Transverse colon (tissue), 4 donors: ENCODE measurements around the gene GLT8D2. TPM values are rescaled to one million over a fixed set of nuclear protein-coding genes. Genes with fewer than 3 reads are reported as not detected.

Experiments
- DNase-seq: peaks from one replicate; pipeline ENCODE4 v3.0.0-alpha.2; 2019
- H3K27ac ChIP-seq, 4 donors: fragments of 200-600 bp; sonication (generic); 2 replicates each; pipeline ENCODE4 v1.5.1; 2016 to 2018; ENCODE audit warnings: inconsistent platforms in 4 of 4
- H3K27me3 ChIP-seq: fragments of 200-600 bp; sonication (generic); 2 replicates; pipeline ENCODE4 v1.5.1; 2017; ENCODE audit warnings: inconsistent platforms
- H3K36me3 ChIP-seq, 4 donors: fragments of 200-600 bp; sonication (generic); 2 replicates each; pipeline ENCODE4 v1.5.1; 2017 to 2019; ENCODE audit warnings: inconsistent platforms in 4 of 4
- H3K4me1 ChIP-seq, 4 donors: fragments of 200-600 bp; sonication (generic); 2 replicates each; pipeline ENCODE4 v1.5.1; 2017 to 2020; ENCODE audit warnings: inconsistent platforms in 4 of 4
- H3K4me3 ChIP-seq, 4 donors: fragments of 200-600 bp; sonication (generic); 1 replicate in 1 of 4; 2 replicates in 3 of 4; pipeline versions ENCODE4 v1.5.1 to v1.6.1; 2017 to 2019; ENCODE audit warnings: inconsistent platforms in 4 of 4
- H3K9me3 ChIP-seq, 2 donors: fragments of 200-600 bp; sonication (generic); 2 replicates each; pipeline ENCODE4 v1.5.1; 2017 to 2019; ENCODE audit warnings: inconsistent platforms in 2 of 2
- CTCF ChIP-seq, 5 experiments: fragments of 200-600 bp in 3 of 5; fragments of 450-650 bp in 2 of 5; sonication (generic) in 3 of 5; IDR thresholded peaks; 1 replicate in 2 of 5; 2 replicates in 3 of 5; pipeline ENCODE4 v1.5.1; 2016 to 2017; ENCODE audit warnings: antibody characterized with exemption in 5 of 5, inconsistent platforms in 3 of 5, mild to moderate bottlenecking in 2 of 5, moderate library complexity in 1 of 5
- EP300 ChIP-seq: sonication (generic); formaldehyde crosslinking; IDR thresholded peaks from one replicate; pipeline ENCODE4 v1.6.1; 2017; ENCODE audit warnings: antibody characterized with exemption, low read depth
- POLR2A ChIP-seq: fragments of 450-650 bp; IDR thresholded peaks from one replicate; pipeline ENCODE4 v1.6.1; 2016; ENCODE audit warnings: antibody characterized with exemption, mild to moderate bottlenecking, moderate library complexity
- POLR2AphosphoS5 ChIP-seq, 3 donors: sonication (generic); formaldehyde crosslinking; IDR thresholded peaks; one replicate each; pipeline ENCODE4 v1.6.1; 2016; ENCODE audit warnings: antibody characterized with exemption in 3 of 3
- WGBS, 2 donors: methylation state at CpG; one replicate each; pipeline ENCODE4 v1.1.5; 2018; ENCODE audit warnings: low coverage in 1 of 2; 5-methylcytosine and 5-hydroxymethylcytosine counted together
- in situ Hi-C, 4 donors: fragments of 200-750 bp; cut with MboI; loops; one replicate each; pipeline versions ENCODE4 v1.15.0 to v1.15.1; 2017; ENCODE audit warnings: low sequenced_read_pairs in 3 of 4, low pct_ligation_motif_present in 1 of 4, low pct_unique_long_range_greater_than_20kb in 1 of 4
- intact Hi-C: fragments of 100-400 bp; cut with DNase I; formaldehyde crosslinking; loops from one replicate; pipeline ENCODE4 v1.15.1; 2023; ENCODE audit warnings: low total_unique reads
- total RNA-seq, 4 donors: library from RNA; depleted of rRNA; stranded (reverse); fragments of >200 nt; gene quantifications; one replicate each; pipeline ENCODE4 v1.1.0, GENCODE V29; 2016

The GLT8D2 gene
- total RNA-seq, 4 donors from 2014 or later = 1.1 to 21.3 (median 3.8) TPM

GRCh38 chr12:103994235-103994634, 55.8 kb downstream of the GLT8D2 start:
- H3K27ac ChIP-seq = no peak overlapping the region
- no peaks in the 10 kb centered on the region for H3K9me3 ChIP-seq
- in situ Hi-C loops (no loop called here), intact Hi-C loops (no loop called here)
- no peak overlapping the region for H3K4me3 ChIP-seq
- H3K27me3 ChIP-seq = no peaks in the 10 kb centered on the region
- H3K36me3 ChIP-seq = peaks cover 0 to 4% (median 0%) of the 10 kb centered on the region in 4 donors
- DNase-seq = no peak
- WGBS, 2 donors = 84 to 86% methylated on average over 3 to 4 of the region's 4 CpGs
- H3K4me1 ChIP-seq = no peaks in the 10 kb centered on the region
- TF ChIP-seq POLR2AphosphoS5 (IDR thresholded peaks at IDR 0.05) (no peak), POLR2A (no peak), CTCF (IDR thresholded peaks at IDR 0.05) (no peak), EP300 (no peak)

GRCh38 chr12:103986829-103987228, 63.2 kb downstream of the GLT8D2 start:
- in situ Hi-C loops = no loop called here
- intact Hi-C loops = no loop called here
- Histone ChIP-seq H3K27me3 (no peaks in the 10 kb centered on the region), H3K9me3 (no peaks in the 10 kb centered on the region), H3K27ac (no peak overlapping the region), H3K36me3 (peaks cover 0 to 44% (median 22%) of the 10 kb centered on the region in 4 donors), H3K4me1 (no peaks in the 10 kb centered on the region), H3K4me3 (no peak overlapping the region)
- DNase-seq = no peak
- no peak for TF ChIP-seq POLR2A
- TF ChIP-seq POLR2AphosphoS5 (IDR thresholded peaks at IDR 0.05) = no peak
- 84 to 87% methylated on average over 2 of the region's 2 CpGs for WGBS, 2 donors

- H3K9me3 ChIP-seq = no peaks in the 10 kb centered on the region
- DNase-seq = no peak
- TF ChIP-seq CTCF (IDR thresholded peaks at IDR 0.05) (no peak), POLR2A (no peak)
- intact Hi-C loops = loop anchor here (5.0 kb wide), 1 partner anchor 1974 kb away; no protein-coding TSS in a partner anchor
- peaks cover 0 to 48% (median 17%) of the 10 kb centered on the region in 4 donors for H3K36me3 ChIP-seq
- H3K4me1 ChIP-seq = no peaks in the 10 kb centered on the region
- no peak overlapping the region for H3K27ac ChIP-seq
- WGBS, 2 donors = 72 to 85% methylated on average over 3 to 4 of the region's 4 CpGs
- no peak overlapping the region for H3K4me3 ChIP-seq
- no peaks in the 10 kb centered on the region for H3K27me3 ChIP-seq
- in situ Hi-C loops = no loop called here
Measured at GRCh38 chr12:103978384-103978982, 71.5 kb downstream of the GLT8D2 start.

GRCh38 chr12:103975368-103975767, 74.6 kb downstream of the GLT8D2 start:
- no peak for DNase-seq
- Histone ChIP-seq H3K4me1 (no peaks in the 10 kb centered on the region), H3K27ac (no peak overlapping the region), H3K36me3 (peaks cover 0 to 18% (median 7%) of the 10 kb centered on the region in 4 donors), H3K4me3 (no peak overlapping the region), H3K27me3 (no peaks in the 10 kb centered on the region), H3K9me3 (no peaks in the 10 kb centered on the region)
- intact Hi-C loops (loop anchor here (5.0 kb wide), 1 partner anchor 1977 kb away; no protein-coding TSS in a partner anchor), in situ Hi-C loops (no loop called here)
- no peak for TF ChIP-seq POLR2AphosphoS5 (IDR thresholded peaks at IDR 0.05)
- TF ChIP-seq CTCF (IDR thresholded peaks at IDR 0.05) = no peak
- TF ChIP-seq POLR2A = no peak
- TF ChIP-seq EP300 = no peak
- 91 to 100% methylated on average over 2 of the region's 2 CpGs for WGBS, 2 donors
